GM23338 (cell line): ENCODE results near the gene UBA5.

Experiments used
- CTCF ChIP-seq, 2 experiments: fragments of 200-600 bp in 1 of 2; sonication (generic) in 1 of 2; conservative IDR thresholded peaks; 2 replicates each; pipeline versions ENCODE4 v1.5.1 to v1.6.1; 2016 to 2017; ENCODE audit warnings: antibody characterized with exemption in 2 of 2, low read depth in 2 of 2, mild to moderate bottlenecking in 2 of 2, moderate library complexity in 1 of 2
- ETS1 ChIP-seq: IDR thresholded peaks from 2 replicates; pipeline ENCODE4 v1.6.1; 2016; ENCODE audit warnings: antibody characterized with exemption
- EZH2 ChIP-seq: fragments of 200-600 bp; sonication (generic); IDR thresholded peaks from one replicate; pipeline ENCODE4 v1.8.0; 2017; ENCODE audit warnings: antibody characterized with exemption, mild to moderate bottlenecking, low read depth; ENCODE audit not compliant: unreplicated experiment
- POLR2AphosphoS5 ChIP-seq: IDR thresholded peaks from 2 replicates; pipeline ENCODE4 v1.6.1; 2016; ENCODE audit warnings: antibody characterized with exemption, low read depth
- REST ChIP-seq: IDR thresholded peaks from one replicate; pipeline ENCODE4 v1.6.1; 2018; ENCODE audit warnings: antibody characterized with exemption; ENCODE audit not compliant: unreplicated experiment

GRCh38 chr3:132662212-132662611 is 2.1 kb downstream of the UBA5 start:
- no peak for TF ChIP-seq CTCF (conservative IDR thresholded peaks at IDR 0.05; ENCODE audit: low read depth in 2 of 2)
- no peak for TF ChIP-seq POLR2AphosphoS5
- TF ChIP-seq EZH2, result no peak
- no peak for TF ChIP-seq ETS1
- TF ChIP-seq REST, result no peak
